ENCODE measurements around the gene CNFN. TPM values are rescaled to one million over a fixed set of nuclear protein-coding genes. Genes with fewer than 3 reads are reported as not detected.
"Not testable (repeated sequence)": the region's sequence is repeated elsewhere in the genome, so short reads cannot be mapped to it uniquely, and the experiment has no call there.

CNFN gene
- total RNA-seq, 2 experiments from 2014 or later = not detected

DNA sequence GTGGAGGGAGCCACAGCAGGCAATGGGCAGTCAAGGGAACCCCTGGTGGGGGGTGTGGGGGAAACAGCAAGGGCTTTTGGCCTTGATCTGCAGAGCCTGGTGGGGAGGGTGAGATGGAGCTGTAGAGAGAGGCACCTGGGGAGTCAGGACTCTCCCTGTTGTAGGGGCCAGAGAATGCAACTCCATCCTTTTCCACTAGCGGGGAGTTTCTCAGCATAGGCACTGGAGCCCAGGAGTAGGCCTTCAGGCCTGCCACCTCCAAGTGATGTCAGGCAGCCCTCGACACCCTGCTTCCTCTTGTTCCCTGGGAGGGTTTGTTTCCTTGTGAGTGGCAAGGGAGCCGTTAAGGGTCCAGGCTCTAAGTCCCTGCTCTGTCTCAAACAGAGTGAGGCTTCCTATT, 39.7 kb downstream of the CNFN start:
- ChIA-PET POLR2A (no interaction called here), CTCF (no interaction called here)
- H3K4me1 Mint-ChIP-seq = no peaks in the 10 kb centered on the region
- H3K27me3 Mint-ChIP-seq = no peaks in the 10 kb centered on the region
- no peak for DNase-seq
- H3K27ac Mint-ChIP-seq = no peak overlapping the region
- no peaks in the 10 kb centered on the region for H3K9me3 Mint-ChIP-seq
- H3K4me3 Mint-ChIP-seq = no peak overlapping the region
- no peaks in the 10 kb centered on the region for H3K36me3 Mint-ChIP-seq (ENCODE audit: low read depth)

- Mint-ChIP-seq H3K9me3 (no peaks in the 10 kb centered on the region), H3K36me3 (ENCODE audit: low read depth) (no peaks in the 10 kb centered on the region), H3K27me3 (no peaks in the 10 kb centered on the region), H3K27ac (no peak overlapping the region), H3K4me1 (no peaks in the 10 kb centered on the region), H3K4me3 (no peak overlapping the region)
- ChIA-PET POLR2A (no interaction called here), CTCF (no interaction called here)
- no peak for DNase-seq
These were observed 40.6 kb downstream of the CNFN start for GRCh38 chr19:42349378-42350107.

GRCh38 chr19:42348211-42348610, 41.9 kb downstream of the CNFN start:
- Mint-ChIP-seq H3K27me3 (no peaks in the 10 kb centered on the region), H3K4me3 (no peak overlapping the region), H3K36me3 (ENCODE audit: low read depth) (no peaks in the 10 kb centered on the region), H3K9me3 (no peaks in the 10 kb centered on the region), H3K27ac (no peak overlapping the region), H3K4me1 (no peaks in the 10 kb centered on the region)
- ChIA-PET CTCF (no interaction called here), POLR2A (no interaction called here)
- no peak for DNase-seq

GRCh38 chr19:42345191-42345812, 44.8 kb downstream of the CNFN start:
- Mint-ChIP-seq H3K4me1 (no peaks in the 10 kb centered on the region), H3K27me3 (no peaks in the 10 kb centered on the region), H3K9me3 (no peaks in the 10 kb centered on the region), H3K4me3 (no peak overlapping the region), H3K27ac (no peak overlapping the region), H3K36me3 (ENCODE audit: low read depth) (no peaks in the 10 kb centered on the region)
- no peak for DNase-seq
- POLR2A ChIA-PET = no interaction called here
- CTCF ChIA-PET = no interaction called here

DNA sequence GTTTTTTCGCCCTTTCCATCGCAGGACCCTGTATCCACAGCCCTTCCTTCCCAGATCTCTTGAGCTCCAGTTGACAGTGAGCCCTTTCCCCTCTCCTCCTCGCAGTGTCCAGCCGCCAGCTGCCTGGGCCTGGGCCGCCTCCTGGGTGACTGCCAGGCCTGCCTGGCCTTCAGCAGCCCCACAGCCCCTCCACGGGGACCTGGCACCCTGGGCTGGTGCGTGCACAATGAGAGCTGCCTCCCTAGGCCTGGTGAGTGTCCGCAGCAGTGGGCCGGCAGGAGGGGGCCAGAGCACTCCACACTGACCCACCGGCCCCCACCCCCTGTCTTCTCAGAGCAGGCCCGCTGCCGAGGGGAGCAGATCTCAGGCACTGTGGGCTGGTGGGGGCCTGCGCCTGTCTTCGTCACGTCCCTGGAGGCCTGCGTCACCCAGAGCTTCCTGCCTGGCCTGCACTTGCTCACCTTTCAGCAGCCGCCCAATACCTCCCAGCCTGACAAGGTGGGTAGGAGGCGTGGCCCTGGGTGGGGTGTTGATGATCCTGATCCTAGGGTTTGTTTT, 45.7 kb downstream of the CNFN start:
- H3K4me3 Mint-ChIP-seq = no peak overlapping the region
- ChIA-PET POLR2A (no interaction called here), CTCF (no interaction called here)
- no peak overlapping the region for H3K27ac Mint-ChIP-seq
- peaks cover 1% of the 10 kb centered on the region for H3K4me1 Mint-ChIP-seq
- no peaks in the 10 kb centered on the region for H3K27me3 Mint-ChIP-seq
- no peak for DNase-seq
- H3K9me3 Mint-ChIP-seq = no peaks in the 10 kb centered on the region
- no peaks in the 10 kb centered on the region for H3K36me3 Mint-ChIP-seq (ENCODE audit: low read depth)

DNA sequence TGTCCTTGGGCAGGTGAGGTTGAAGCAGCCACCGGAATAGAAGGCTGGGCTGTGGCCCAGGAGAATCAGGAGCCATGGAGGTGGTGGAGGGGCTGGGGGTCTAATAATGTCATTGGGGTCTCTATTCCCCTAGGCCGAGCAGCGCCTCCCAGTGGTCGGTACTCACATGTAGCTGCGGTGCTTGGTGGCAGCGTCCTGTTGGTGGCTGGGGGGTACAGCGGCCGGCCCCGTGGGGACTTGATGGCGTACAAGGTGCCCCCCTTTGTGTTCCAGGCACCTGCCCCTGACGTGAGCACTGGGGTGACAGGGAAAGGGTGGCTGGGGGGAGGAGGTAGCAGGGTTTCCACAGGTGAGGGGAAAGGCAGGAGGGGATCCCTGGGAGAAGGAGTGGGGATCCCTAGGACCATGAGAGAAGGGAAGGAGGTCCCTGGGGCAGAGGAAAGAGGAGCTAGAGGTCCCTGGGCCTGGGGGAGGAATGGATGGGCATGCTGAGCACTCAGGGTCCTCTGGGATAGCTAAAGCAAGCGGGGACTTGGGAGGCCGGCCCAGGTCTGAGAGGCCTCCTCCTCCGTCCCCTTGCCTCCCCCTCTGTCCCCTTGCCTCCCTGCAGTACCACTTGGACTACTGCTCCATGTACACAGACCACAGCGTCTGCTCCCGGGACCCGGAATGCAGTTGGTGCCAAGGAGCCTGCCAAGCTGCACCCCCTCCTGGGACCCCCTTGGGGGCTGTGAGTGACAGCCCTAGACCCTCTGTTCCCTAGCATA, 46.6 kb downstream of the CNFN start:
- Mint-ChIP-seq H3K9me3 (no peaks in the 10 kb centered on the region), H3K4me1 (peaks cover 5% of the 10 kb centered on the region), H3K27me3 (no peaks in the 10 kb centered on the region), H3K4me3 (no peak overlapping the region), H3K27ac (no peak overlapping the region), H3K36me3 (ENCODE audit: low read depth) (no peaks in the 10 kb centered on the region)
- ChIA-PET CTCF (no interaction called here), POLR2A (no interaction called here)
- DNase-seq = no peak

- H3K9me3 Mint-ChIP-seq; H3K4me3 Mint-ChIP-seq; POLR2A ChIA-PET; H3K36me3 Mint-ChIP-seq (ENCODE audit: low read depth); H3K27me3 Mint-ChIP-seq; H3K27ac Mint-ChIP-seq; DNase-seq; CTCF ChIA-PET; H3K4me1 Mint-ChIP-seq: not testable (repeated sequence)
These were observed 50.2 kb downstream of the CNFN start for GRCh38 chr19:42339922-42340321.

DNA sequence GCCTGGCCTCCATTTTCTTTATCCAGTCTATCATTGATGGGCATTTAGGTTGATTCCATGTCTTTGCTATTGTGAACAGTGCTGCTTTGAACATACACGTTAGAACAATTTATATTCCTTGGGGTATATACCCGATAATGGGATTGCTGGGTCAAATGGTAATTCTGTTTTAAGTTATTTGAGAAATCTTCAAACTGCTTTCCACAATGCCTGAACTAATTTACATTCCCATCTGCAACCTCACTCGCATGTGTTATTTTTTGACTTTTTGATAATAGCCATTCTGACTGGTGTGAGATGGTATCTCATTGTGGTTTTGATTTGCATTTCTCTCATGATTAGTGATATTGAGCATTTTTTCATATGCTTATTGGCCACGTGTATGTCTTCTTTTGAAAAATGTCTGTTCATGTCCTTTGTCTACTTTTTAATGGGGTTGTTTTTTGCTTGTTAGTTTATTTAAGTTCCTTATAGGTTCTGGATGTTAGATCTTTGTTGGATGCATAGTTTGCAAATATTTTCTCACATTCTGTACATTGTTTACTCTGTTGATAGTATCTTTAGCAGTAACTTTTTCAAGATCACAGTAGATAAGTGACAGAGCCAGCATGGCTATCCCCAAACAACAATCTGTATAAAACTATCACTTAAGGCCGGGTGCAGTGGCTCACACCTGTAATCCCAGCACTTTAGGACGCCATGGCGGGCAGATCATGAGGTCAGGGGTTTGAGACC, 50.8 kb downstream of the CNFN start:
- POLR2A ChIA-PET; H3K9me3 Mint-ChIP-seq; H3K36me3 Mint-ChIP-seq (ENCODE audit: low read depth); CTCF ChIA-PET; H3K27me3 Mint-ChIP-seq; H3K4me1 Mint-ChIP-seq; H3K4me3 Mint-ChIP-seq; DNase-seq; H3K27ac Mint-ChIP-seq: not testable (repeated sequence)

Other genes starting within 250 kb of the CNFN start
- gene DEDD2, start 172.6 kb downstream of the CNFN start, total RNA-seq = 10 to 100 TPM; 54.1 to 59.8 TPM
- 10 to 100 TPM; 21.5 to 21.7 TPM for gene ZNF526, start 170.0 kb downstream of the CNFN start, total RNA-seq
- gene GSK3A, start 147.7 kb downstream of the CNFN start, total RNA-seq = 10 to 100 TPM; 48.9 to 50.7 TPM
- 10 to 100 TPM; 46.9 to 52.6 TPM for gene ERF, start 135.2 kb downstream of the CNFN start, total RNA-seq
- gene CIC, start 121.0 kb downstream of the CNFN start, total RNA-seq = 10 to 100 TPM; 86.5 to 88.8 TPM
- under 1 TPM; 0.45 to 0.91 TPM for gene PRR19, start 88.2 kb downstream of the CNFN start, total RNA-seq
- gene PAFAH1B3, start 87.7 kb downstream of the CNFN start, total RNA-seq = 10 to 100 TPM; 30.6 to 32.7 TPM
- under 1 TPM in 1 of 2 experiments, not detected in 1; 0.23 TPM for gene TMEM145, start 77.0 kb downstream of the CNFN start, total RNA-seq
- 1 to 10 TPM; 4.2 to 4.7 TPM for gene MEGF8, start 64.7 kb downstream of the CNFN start, total RNA-seq
- gene LIPE, start 37.1 kb upstream of the CNFN start, total RNA-seq = 10 to 100 TPM; 34.7 to 37.2 TPM
- gene CXCL17, start 52.6 kb upstream of the CNFN start, total RNA-seq = not detected
- gene CEACAM1, start 138.2 kb upstream of the CNFN start, total RNA-seq = 10 to 100 TPM; 38.2 to 43.0 TPM
- gene CEACAM8, start 204.6 kb upstream of the CNFN start, total RNA-seq = not detected